HepG2 (cell line): ENCODE measurements around the gene PDE4D.

Experiments used
- CCAR2 ChIP-seq: fragments of 200-400 bp; formaldehyde crosslinking; optimal IDR thresholded peaks from 2 replicates; pipeline ENCODE3; 2018; ENCODE audit warnings: low read depth, mild to moderate bottlenecking, low read length, moderate library complexity
- CREB1 ChIP-seq, 2 experiments: fragments of 450-650 bp in 1 of 2; IDR thresholded peaks; 2 replicates each; pipeline ENCODE4 v1.6.1; 2016 to 2017; ENCODE audit warnings: control low read depth in 1 of 2, mild to moderate bottlenecking in 1 of 2, missing compliant biosample characterization in 1 of 2, missing genetic modification characterization in 1 of 2
- HDAC6 ChIP-seq: fragments of 200-600 bp; sonication (generic); IDR thresholded peaks from 2 replicates; pipeline ENCODE4 v1.7.0; 2017; ENCODE audit warnings: mild to moderate bottlenecking, antibody characterized with exemption, low read length, low read depth
- JUN ChIP-seq: sonication (generic); formaldehyde crosslinking; IDR thresholded peaks from 2 replicates; pipeline ENCODE4 v1.4.0; 2020; ENCODE audit warnings: mild to moderate bottlenecking, missing genetic modification reagents
- MAFK ChIP-seq, 2 experiments: IDR thresholded peaks in 1 of 2; conservative IDR thresholded peaks in 1 of 2; 2 replicates each; pipeline ENCODE4 v1.6.1; 2011; ENCODE audit warnings: improper control_type of control experiment in 2 of 2, low read length in 2 of 2
- NR2C2 ChIP-seq: sonication (generic); formaldehyde crosslinking; IDR thresholded peaks from 2 replicates; pipeline ENCODE4 v1.4.0; 2020; ENCODE audit warnings: missing genetic modification reagents, mild to moderate bottlenecking, moderate library complexity, borderline replicate concordance
- POLR2A ChIP-seq, 2 experiments: IDR thresholded peaks; 2 replicates each; pipeline ENCODE4 v1.6.1; 2011; ENCODE audit warnings: low read depth in 2 of 2, low read length in 2 of 2, mild to moderate bottlenecking in 1 of 2, moderate library complexity in 1 of 2; ENCODE audit not compliant: insufficient read depth in 1 of 2
- REST ChIP-seq, 2 experiments: IDR thresholded peaks; 2 replicates each; pipeline ENCODE4 v1.6.1; 2011 to 2012; ENCODE audit warnings: low read length in 2 of 2, borderline replicate concordance in 1 of 2, low read depth in 1 of 2, mild to moderate bottlenecking in 1 of 2, moderate library complexity in 1 of 2
- THAP9 ChIP-seq: sonication (generic); formaldehyde crosslinking; IDR thresholded peaks from 2 replicates; pipeline ENCODE4; 2020; ENCODE audit warnings: missing genetic modification reagents, mild to moderate bottlenecking, borderline replicate concordance
- ZHX2 ChIP-seq, 2 experiments: sonication (generic) in 1 of 2; formaldehyde crosslinking in 1 of 2; IDR thresholded peaks; 2 replicates each; pipeline versions ENCODE4 v1.6.1 to v1.9.0; 2014 to 2022; ENCODE audit warnings: antibody characterized with exemption in 1 of 2, borderline replicate concordance in 1 of 2, inconsistent platforms in 1 of 2, low read depth in 1 of 2, missing genetic modification reagents in 1 of 2
- ZNF317 ChIP-seq: sonication (generic); formaldehyde crosslinking; IDR thresholded peaks from 2 replicates; pipeline ENCODE4 v1.5.0; 2020; ENCODE audit warnings: mild to moderate bottlenecking, missing genetic modification reagents
- ZNF333 ChIP-seq: sonication (generic); formaldehyde crosslinking; IDR thresholded peaks from 2 replicates; pipeline ENCODE4 v1.4.0; 2020; ENCODE audit warnings: mild to moderate bottlenecking, missing genetic modification reagents, borderline replicate concordance
- ZNF512 ChIP-seq: sonication (generic); formaldehyde crosslinking; IDR thresholded peaks from 2 replicates; pipeline ENCODE4 v1.4.0; 2020; ENCODE audit warnings: mild to moderate bottlenecking, missing genetic modification reagents
- ZNF570 ChIP-seq: sonication (generic); formaldehyde crosslinking; IDR thresholded peaks from 2 replicates; pipeline ENCODE4 v1.4.0; 2020; ENCODE audit warnings: mild to moderate bottlenecking, missing genetic modification reagents, borderline replicate concordance

- TF ChIP-seq ZHX2 (IDR thresholded peaks at IDR 0.05; ENCODE audit: low read depth), result no peak
- TF ChIP-seq ZHX2 (CRISPR knock-in tag; IDR thresholded peaks at IDR 0.05; ENCODE audit: borderline replicate concordance), result no peak
- no peak for TF ChIP-seq ZNF570
- TF ChIP-seq CREB1 (IDR thresholded peaks at IDR 0.05), result no peak
- TF ChIP-seq CREB1 (CRISPR knock-in tag; IDR thresholded peaks at IDR 0.05), result no peak
- no peak for TF ChIP-seq JUN (CRISPR knock-in tag)
- no peak for TF ChIP-seq POLR2A (IDR thresholded peaks at IDR 0.05; ENCODE audit: insufficient read depth in 1 of 2, low read depth in 2 of 2, low read length in 2 of 2)
- no peak for TF ChIP-seq MAFK (conservative IDR thresholded peaks at IDR 0.05 in 1 of 2, IDR thresholded peaks at IDR 0.05 in 1 of 2; ENCODE audit: low read length in 2 of 2)
- TF ChIP-seq ZNF333 (CRISPR knock-in tag), result no peak
- TF ChIP-seq ZNF317, result no peak
- TF ChIP-seq REST (IDR thresholded peaks at IDR 0.05; ENCODE audit: borderline replicate concordance in 1 of 2, low read depth in 1 of 2, low read length in 2 of 2), result no peak
- no peak for TF ChIP-seq THAP9 (CRISPR knock-in tag)
- TF ChIP-seq NR2C2 (CRISPR knock-in tag), result no peak
- TF ChIP-seq ZNF512 (CRISPR knock-in tag), result no peak
- no peak for TF ChIP-seq HDAC6
- no peak for TF ChIP-seq CCAR2
Observed at GRCh38 chr5:59543821-59544442, 349.6 kb downstream of the PDE4D start.
